H1 (cell line): ENCODE results near the gene ELP1. TPM values are rescaled to one million over a fixed set of nuclear protein-coding genes. Genes with fewer than 3 reads are reported as not detected.

ENCODE experiments used
- CBX5 ChIP-seq: fragments of 300-800, 300-1000 bp; sonication (generic); IDR thresholded peaks from 2 replicates; pipeline ENCODE4 v1.7.1; 2016; ENCODE audit warnings: antibody characterized with exemption, low read length, low read depth
- CEBPB ChIP-seq: IDR thresholded peaks from 2 replicates; pipeline ENCODE4 v1.6.1; 2012; ENCODE audit warnings: low read depth, low read length
- CHD2 ChIP-seq: IDR thresholded peaks from 2 replicates; pipeline ENCODE4 v1.6.1; 2012; ENCODE audit warnings: low read length, improper control_type of control experiment
- CHD7 ChIP-seq: fragments of 300-600 bp; sonication (generic); IDR thresholded peaks from 2 replicates; pipeline ENCODE4 v1.7.1; 2012; ENCODE audit warnings: low read length, moderate library complexity, mild to moderate bottlenecking, inconsistent platforms; ENCODE audit not compliant: insufficient replicate concordance
- GABPA ChIP-seq: IDR thresholded peaks from 2 replicates; pipeline ENCODE4 v1.6.1; 2011; ENCODE audit warnings: mild to moderate bottlenecking, low read length, moderate library complexity, borderline replicate concordance; ENCODE audit not compliant: insufficient read depth
- HDAC6 ChIP-seq: IDR thresholded peaks from one replicate; pipeline ENCODE4 v1.7.1; 2012; ENCODE audit warnings: low read depth, mild to moderate bottlenecking, inconsistent platforms, low read length, moderate library complexity
- KDM4A ChIP-seq: IDR thresholded peaks from one replicate; pipeline ENCODE4 v1.7.1; 2012; ENCODE audit warnings: low read depth, mild to moderate bottlenecking, moderate library complexity, low read length, inconsistent platforms; ENCODE audit not compliant: severe bottlenecking
- MAX ChIP-seq: IDR thresholded peaks from 2 replicates; pipeline ENCODE4 v1.6.1; 2012; ENCODE audit warnings: inconsistent platforms
- NANOG ChIP-seq: IDR thresholded peaks from 2 replicates; pipeline ENCODE4 v1.6.1; 2011; ENCODE audit warnings: low read length, low read depth, mild to moderate bottlenecking, inconsistent platforms; ENCODE audit not compliant: insufficient read depth, poor library complexity, severe bottlenecking
- SP1 ChIP-seq: IDR thresholded peaks from 2 replicates; pipeline ENCODE4 v1.6.1; 2011; ENCODE audit warnings: low read depth, low read length
- SRF ChIP-seq: IDR thresholded peaks from 2 replicates; pipeline ENCODE4 v1.6.1; 2011; ENCODE audit warnings: mild to moderate bottlenecking, low read depth, low read length, moderate library complexity
- TAF1 ChIP-seq: IDR thresholded peaks from 2 replicates; pipeline ENCODE4 v1.6.1; 2011; ENCODE audit warnings: mild to moderate bottlenecking, low read depth, low read length
- TEAD4 ChIP-seq: IDR thresholded peaks from 2 replicates; pipeline ENCODE4 v1.6.1; 2012; ENCODE audit warnings: low read depth, low read length, inconsistent platforms, mixed read lengths
- polyA plus RNA-seq, 7 experiments: library from polyadenylated mRNA; depleted of rRNA in 3 of 7; stranded (reverse) in 5 of 7; unstranded in 2 of 7; fragments of >200 nt in 5 of 7; fragments of 200-250 nt in 2 of 7; gene quantifications; 1 replicate in 5 of 7; 2 replicates in 1 of 7; 4 replicates in 1 of 7; pipeline versions ENCODE4 v1.2.1 to v1.2.3, GENCODE V29; 2011 to 2013; ENCODE audit warnings: missing spikeins in 2 of 7, mixed read lengths in 2 of 7
- total RNA-seq: library from RNA; stranded (reverse); fragmentation: NEBNext Ultra II Directional; extraction: Animal tissue kit (Norgen Biotek cat#: 25700); gene quantifications from 2 replicates; pipeline ENCODE4 v1.2.1, GENCODE V29; 2021

The ELP1 gene
- total and polyA plus RNA-seq, 2 of the 8 experiments (the other 6 are each of a cell fraction or from before 2014, with no cell fraction given) = 13.9 to 31.3 TPM

- no peak for TF ChIP-seq CHD7
- TF ChIP-seq TAF1 = no peak
- TF ChIP-seq CBX5 = no peak
- no peak for TF ChIP-seq CEBPB
- no peak for TF ChIP-seq GABPA
- TF ChIP-seq SP1 = no peak
- no peak for TF ChIP-seq SRF
- TF ChIP-seq CHD2 = no peak
- no peak for TF ChIP-seq KDM4A
- TF ChIP-seq TEAD4 = no peak
- no peak for TF ChIP-seq MAX
- no peak for TF ChIP-seq HDAC6
- TF ChIP-seq NANOG = no peak
These were observed 22.1 kb downstream of the ELP1 start (continued) for GRCh38 chr9:108911820-108912219.
